GM06990 (cell line): ENCODE results near the gene FOXRED1.

Source experiments
- DNase-seq: peaks from one replicate; pipeline ENCODE4 v3.0.0-alpha.2; 2011; ENCODE audit not compliant: insufficient read length; ENCODE audit errors: extremely low read depth
- H3K27me3 ChIP-seq: replicated peaks from 2 replicates; pipeline ENCODE4 v1.6.0; 2011; ENCODE audit warnings: low read length; ENCODE audit not compliant: control insufficient read depth, insufficient read depth
- H3K36me3 ChIP-seq: 2 replicates; pipeline ENCODE4 v1.5.1; 2011; ENCODE audit warnings: low read length; ENCODE audit not compliant: control insufficient read depth, insufficient read depth
- H3K4me3 ChIP-seq: replicated peaks from 2 replicates; pipeline ENCODE4 v1.5.1; 2011; ENCODE audit warnings: low read depth, mild to moderate bottlenecking, control low read depth, low read length
- CTCF ChIP-seq: IDR thresholded peaks from 2 replicates; pipeline ENCODE4 v1.5.1; 2011; ENCODE audit warnings: low read length, control low read depth, mild to moderate bottlenecking, inconsistent platforms; ENCODE audit not compliant: insufficient read depth, poor library complexity, severe bottlenecking

Gene FOXRED1

GRCh38 chr11:126297004-126297403 is 28.1 kb downstream of the FOXRED1 start:
- no peak for DNase-seq
- H3K27me3 ChIP-seq, result no peaks in the 10 kb centered on the region
- H3K36me3 ChIP-seq, result peaks cover 9% of the 10 kb centered on the region
- H3K4me3 ChIP-seq, result no peak overlapping the region
- no peak for TF ChIP-seq CTCF

GRCh38 chr11:126303623-126304456 is 34.9 kb downstream of the FOXRED1 start, which contains the start of gene DCPS:
Gene DCPS, plus strand, starts transcription at chr11:126304060. Its CDS starts 21 bp downstream, at chr11:126304081.
- Histone ChIP-seq H3K4me3 (peak within 1 kb of the TSS; percentile 90), H3K27me3 (no peaks in the 10 kb centered on the region), H3K36me3 (peaks cover 3% of the 10 kb centered on the region; the same call in 1 of the 2 replicates)
- peak; percentile 95 for DNase-seq
- no peak for TF ChIP-seq CTCF

- no peaks in the 10 kb centered on the region for H3K27me3 ChIP-seq
- TF ChIP-seq CTCF, result no peak
- H3K4me3 ChIP-seq, result peak overlapping the region; percentile 90
- peaks cover 3% of the 10 kb centered on the region; the same call in 1 of the 2 replicates for H3K36me3 ChIP-seq
- DNase-seq, result no peak
These were observed 35.6 kb downstream of the FOXRED1 start for GRCh38 chr11:126304457-126305075.

GRCh38 chr11:126305699-126306098 is 36.7 kb downstream of the FOXRED1 start:
- no peak for DNase-seq
- no peak for TF ChIP-seq CTCF
- peaks cover 3% of the 10 kb centered on the region; the same call in 1 of the 2 replicates for H3K36me3 ChIP-seq

GRCh38 chr11:126307706-126308105 is 38.8 kb downstream of the FOXRED1 start:
- Histone ChIP-seq H3K36me3 (peaks cover 3% of the 10 kb centered on the region; the same call in 1 of the 2 replicates), H3K4me3 (no peak overlapping the region), H3K27me3 (no peaks in the 10 kb centered on the region)
- no peak for DNase-seq
- peak; percentile 42 for TF ChIP-seq CTCF

More at GRCh38 chr11:126305699-126306098, 36.7 kb downstream of the FOXRED1 start:
- Histone ChIP-seq H3K4me3 (no peak overlapping the region), H3K27me3 (no peaks in the 10 kb centered on the region)
